Left lung (tissue), 10 donors: ENCODE data around the gene CRYL1. TPM values are rescaled to one million over a fixed set of nuclear protein-coding genes. Genes with fewer than 3 reads are reported as not detected.

Experiments used
- ATAC-seq: fragments of 200-7000 bp; cut with Tn5 transposase; one replicate; pipeline ENCODE4 v1.9.1; 2020; ENCODE audit warnings: moderate library complexity
- DNase-seq, 4 donors: peaks; one replicate each; pipeline ENCODE4 v3.0.0-alpha.2; 2013 to 2020
- H3K27ac ChIP-seq, 2 donors: fragments of 200-600 bp; sonication (generic) in 1 of 2; one replicate each; pipeline versions ENCODE4 v1.5.0 to v1.8.0; 2020 to 2021
- H3K27me3 ChIP-seq, 2 donors: fragments of 200-600 bp; sonication (generic) in 1 of 2; one replicate each; pipeline versions ENCODE4 v1.5.0 to v1.8.0; 2020 to 2021
- H3K36me3 ChIP-seq, 2 donors: fragments of 200-600 bp; sonication (generic) in 1 of 2; one replicate each; pipeline versions ENCODE4 v1.5.0 to v1.8.0; 2020 to 2021
- H3K4me1 ChIP-seq, 2 donors: fragments of 200-600 bp; one replicate each; pipeline ENCODE4 v1.8.0; 2021
- H3K4me3 ChIP-seq, 2 donors: fragments of 200-600 bp; sonication (generic) in 1 of 2; one replicate each; pipeline versions ENCODE4 v1.5.0 to v1.8.0; 2020 to 2021; ENCODE audit warnings: mild to moderate bottlenecking in 1 of 2
- H3K9me3 ChIP-seq, 2 donors: fragments of 200-600 bp; sonication (generic) in 1 of 2; one replicate each; pipeline versions ENCODE4 v1.5.0 to v1.8.0; 2020 to 2021
- CTCF ChIP-seq, 2 donors: fragments of 200-600 bp; sonication (generic) in 1 of 2; IDR thresholded peaks; one replicate each; pipeline versions ENCODE4 v1.5.0 to v1.8.0; 2021; ENCODE audit warnings: antibody characterized with exemption in 2 of 2
- intact Hi-C, 2 donors: fragments of 100-400 bp; cut with DNase I; formaldehyde crosslinking; loops; one replicate each; pipeline versions ENCODE4 v1.11.2 to v1.14.2; 2022
- polyA plus RNA-seq, 6 donors: library from polyadenylated mRNA; unstranded; fragments of 120-200 nt; gene quantifications; one replicate each; pipeline ENCODE4 v1.2.1, GENCODE V29; 2013; ENCODE audit not compliant: insufficient read length in 6 of 6
- total RNA-seq, 2 donors: library from RNA; stranded (reverse); fragmentation: NEBNext Ultra II Directional; extraction: Animal tissue kit (Norgen Biotek cat#: 25700); gene quantifications; one replicate each; pipeline ENCODE4 v1.2.1, GENCODE V29; 2021
- donor health status: DM: no; HTN: yes; CAD: no.
- donor health status: DM: no; HTN: no; CAD: no.

Gene CRYL1
- total and polyA plus RNA-seq, 8 donors, result 15.5 to 31.8 (median 24.6) TPM

GRCh38 chr13:20391597-20392452 is 133.8 kb downstream of the CRYL1 start:
- peak; percentile 45 for ATAC-seq
- H3K36me3 ChIP-seq, result no peaks in the 10 kb centered on the region
- H3K27me3 ChIP-seq, result peaks cover 0 to 13% of the 10 kb centered on the region in 2 donors
- peaks cover 0 to 3% of the 10 kb centered on the region in 2 donors for H3K9me3 ChIP-seq
- intact Hi-C loops, result no loop called here
- no peak overlapping the region for H3K27ac ChIP-seq
- H3K4me1 ChIP-seq, result no peaks in the 10 kb centered on the region
- peak in 1 of 4 donors; percentile 21 for DNase-seq
- no peak overlapping the region for H3K4me3 ChIP-seq
- no peak for TF ChIP-seq CTCF (IDR thresholded peaks at IDR 0.05)

- Histone ChIP-seq H3K27me3 (peaks cover 0 to 13% of the 10 kb centered on the region in 2 donors), H3K9me3 (peaks cover 0 to 3% of the 10 kb centered on the region in 2 donors), H3K36me3 (no peaks in the 10 kb centered on the region), H3K4me1 (no peaks in the 10 kb centered on the region), H3K27ac (no peak overlapping the region), H3K4me3 (no peak overlapping the region)
- DNase-seq, result no peak
- no peak for TF ChIP-seq CTCF (IDR thresholded peaks at IDR 0.05)
- ATAC-seq, result no peak
- intact Hi-C loops, result no loop called here
Observed at GRCh38 chr13:20390526-20391175, 135.0 kb downstream of the CRYL1 start.

- peaks cover 0 to 6% of the 10 kb centered on the region in 2 donors for H3K27me3 ChIP-seq
- no peak for DNase-seq
- TF ChIP-seq CTCF (IDR thresholded peaks at IDR 0.05), result no peak
- ATAC-seq, result no peak
- H3K4me1 ChIP-seq, result no peaks in the 10 kb centered on the region
- H3K4me3 ChIP-seq, result no peak overlapping the region
- H3K27ac ChIP-seq, result no peak overlapping the region
- intact Hi-C loops, result no loop called here
- H3K36me3 ChIP-seq, result no peaks in the 10 kb centered on the region
- peaks cover 0 to 3% of the 10 kb centered on the region in 2 donors for H3K9me3 ChIP-seq
Observed at GRCh38 chr13:20389696-20390525, 135.7 kb downstream of the CRYL1 start.

- no peak overlapping the region for H3K4me3 ChIP-seq
- TF ChIP-seq CTCF (IDR thresholded peaks at IDR 0.05), result no peak
- no peaks in the 10 kb centered on the region for H3K27me3 ChIP-seq
- no peaks in the 10 kb centered on the region for H3K4me1 ChIP-seq
- ATAC-seq (peak; percentile 13), DNase-seq (no peak)
- H3K9me3 ChIP-seq, result peaks cover 0 to 3% of the 10 kb centered on the region in 2 donors
- intact Hi-C loops, result no loop called here
- H3K36me3 ChIP-seq, result no peaks in the 10 kb centered on the region
- H3K27ac ChIP-seq, result peak overlapping the region in 1 of 2 donors; percentile 55
Observed at GRCh38 chr13:20388184-20388583, 137.5 kb downstream of the CRYL1 start.
